Stimulated activated CD8-positive, alpha-beta memory T cell treated with anti-CD3 and anti-CD28 coated beads, Interleukin-7, amount 100 ng/mL, for 48 hours (primary cell): Measurements from ENCODE around the gene DLG2.
"Not testable (repeated sequence)": the region's sequence is repeated elsewhere in the genome, so short reads cannot be mapped to it uniquely, and the experiment has no call there.

Source experiments
- DNase-seq, 2 donors: peaks; one replicate each; pipeline ENCODE4 v3.0.0-alpha.2; 2020; ENCODE audit warnings: low read depth in 1 of 2; ENCODE audit errors: extremely low read depth in 1 of 2

The DLG2 gene

DNA sequence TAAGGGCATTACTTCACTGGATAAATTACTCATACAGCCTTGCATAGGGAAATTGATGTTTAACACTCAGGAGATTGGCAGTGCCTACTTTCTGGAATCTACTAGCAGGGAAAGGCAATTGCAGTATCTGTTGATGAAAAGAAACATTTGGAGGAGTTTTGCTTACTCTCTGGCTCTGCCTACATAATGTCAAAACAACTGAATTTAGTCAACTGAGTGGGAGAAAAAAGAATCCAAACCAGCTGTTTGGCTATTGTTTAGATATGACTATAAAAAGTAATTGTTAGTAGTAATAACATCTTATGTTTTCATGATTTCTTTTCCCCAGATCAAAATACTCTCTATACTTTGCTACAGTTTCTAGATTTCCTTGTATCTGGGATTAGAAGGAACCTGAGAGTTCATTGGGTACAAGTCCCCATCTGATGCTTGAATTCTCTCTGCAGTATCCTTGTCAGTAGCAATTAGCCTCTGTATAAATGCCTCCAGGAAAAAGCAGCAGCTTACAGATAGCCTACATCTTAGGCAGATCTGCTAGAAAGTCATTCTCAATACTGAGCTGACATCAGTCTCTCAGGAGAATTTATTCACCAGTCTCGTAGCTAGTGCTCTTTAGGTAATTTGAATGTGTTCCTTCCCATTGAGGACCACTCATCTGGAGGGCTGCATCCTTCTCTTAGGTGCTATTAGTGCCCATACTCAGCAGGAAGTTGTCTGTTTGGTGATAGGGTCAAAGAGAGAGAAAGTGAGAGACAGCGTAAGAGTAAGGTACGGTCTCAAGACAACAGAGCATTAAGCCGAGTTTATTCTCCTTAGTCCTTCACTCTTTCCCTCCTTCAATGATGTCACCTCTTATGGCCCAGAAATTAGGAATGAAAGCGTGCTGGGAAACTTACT lies 2155.1 kb downstream of the DLG2 start:
- DNase-seq, result no peak

DNA sequence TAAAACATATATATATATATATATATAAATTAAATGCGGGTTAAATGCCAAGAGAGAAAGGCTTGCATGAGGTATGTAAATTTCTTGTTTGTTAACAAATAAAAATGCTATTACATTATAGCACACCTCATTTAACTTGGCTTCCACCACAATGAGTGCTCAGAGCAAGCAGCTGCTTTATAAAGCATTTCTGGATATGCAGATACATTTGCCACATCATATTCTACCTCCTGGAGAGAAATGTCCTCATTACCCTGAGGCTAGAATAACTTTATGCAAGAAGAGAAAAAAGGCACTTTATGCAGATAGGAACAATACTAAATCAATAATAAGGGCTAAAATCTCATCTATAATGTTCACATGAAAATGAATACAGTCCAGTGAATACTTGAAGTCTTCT lies 2159.3 kb downstream of the DLG2 start:
- no peak for DNase-seq

DNA sequence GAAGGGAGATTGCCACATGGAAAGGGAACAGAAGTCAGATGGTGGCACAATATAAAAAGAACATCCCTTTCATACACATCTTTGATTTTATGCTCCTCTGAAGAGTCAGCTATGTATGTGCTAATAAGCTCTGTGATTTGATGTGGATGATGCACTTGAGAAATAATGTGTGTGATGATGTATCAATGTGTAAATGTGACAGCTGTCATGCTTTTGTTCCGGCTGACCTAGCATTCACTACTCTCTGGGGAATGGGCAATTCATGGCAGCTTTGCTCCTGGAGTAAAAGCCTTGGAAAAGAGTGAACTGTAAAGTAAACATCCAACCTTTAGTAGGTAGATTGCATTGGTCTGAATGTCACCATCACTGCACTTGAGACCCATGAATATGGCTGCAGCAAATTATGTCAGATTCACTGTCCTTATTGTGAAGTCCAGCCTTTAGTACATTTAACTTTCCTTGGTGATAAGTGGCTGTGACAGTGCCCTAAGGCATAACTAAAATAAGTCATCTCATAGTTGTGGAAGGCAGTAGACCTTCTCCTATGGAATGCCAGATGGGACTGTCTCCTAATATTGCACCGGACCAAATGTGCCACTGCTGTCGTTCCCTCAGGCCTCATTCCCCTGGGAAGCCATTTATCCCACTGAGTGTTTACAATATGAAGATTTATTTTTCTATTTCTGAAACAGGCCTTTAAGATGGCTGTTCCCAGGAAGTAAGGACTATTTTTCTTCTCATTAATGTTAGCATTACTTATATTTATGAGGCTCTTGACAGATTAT lies 2162.8 kb downstream of the DLG2 start:
- DNase-seq, result no peak

DNA sequence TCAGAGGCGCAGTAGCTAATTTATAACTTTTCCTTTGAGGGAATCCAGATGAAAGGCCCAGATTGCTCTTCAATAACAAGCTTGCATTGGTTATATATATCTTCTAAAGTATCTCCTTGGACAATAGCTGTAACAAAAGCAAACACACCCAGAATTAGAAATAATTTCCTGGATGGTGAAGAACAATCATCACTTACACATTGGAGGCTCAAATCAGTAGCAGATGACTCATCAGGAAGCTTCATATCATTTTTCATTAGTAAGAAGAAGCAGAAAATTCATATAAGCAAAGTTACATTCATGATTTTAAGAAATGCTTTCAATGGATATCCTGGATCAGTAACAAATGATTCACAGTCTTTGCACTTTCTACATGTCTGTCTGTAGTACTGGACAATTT lies 2167.3 kb downstream of the DLG2 start:
- no peak for DNase-seq

DNA sequence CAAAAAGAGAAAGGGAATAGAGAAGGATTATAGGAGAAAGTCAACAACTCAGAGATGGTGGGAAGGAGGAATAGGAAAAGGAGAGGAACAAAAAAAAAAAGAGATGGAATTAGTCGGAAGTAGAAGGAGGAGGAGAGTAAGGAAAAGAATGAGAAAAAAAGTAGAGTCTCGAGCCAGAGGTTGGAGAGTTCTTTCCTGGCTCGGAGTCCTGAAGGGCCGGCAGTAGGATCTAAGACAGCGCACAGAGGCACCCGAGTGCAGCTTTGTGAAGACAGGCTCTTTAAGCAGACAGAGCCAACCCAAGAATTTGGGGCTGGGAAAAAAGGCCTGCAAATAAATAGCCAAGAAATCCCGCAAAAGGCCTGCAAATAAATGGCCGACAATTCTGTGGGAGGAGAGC lies 2170.6 kb downstream of the DLG2 start:
- no peak for DNase-seq

DNA sequence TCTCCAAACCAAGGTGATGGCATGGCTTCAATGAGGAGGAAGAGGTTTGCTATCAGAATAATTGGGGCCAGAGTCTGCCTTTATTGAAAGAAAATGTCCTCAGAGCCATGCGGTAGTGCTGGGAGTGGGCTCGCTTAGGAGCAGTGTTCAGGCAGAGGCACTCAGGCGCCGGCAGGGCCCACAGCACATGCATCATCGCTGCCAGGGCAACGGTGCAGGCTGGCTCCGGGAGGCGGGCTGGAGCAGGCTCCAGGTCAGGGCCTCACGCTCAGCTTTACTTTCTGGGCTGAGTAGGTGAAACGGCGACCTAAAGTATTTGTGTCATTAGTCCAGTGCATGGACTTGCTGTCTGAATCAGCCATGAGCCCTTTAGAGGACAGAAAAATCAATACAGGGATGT lies 2171.1 kb downstream of the DLG2 start:
- DNase-seq, result no peak

DNA sequence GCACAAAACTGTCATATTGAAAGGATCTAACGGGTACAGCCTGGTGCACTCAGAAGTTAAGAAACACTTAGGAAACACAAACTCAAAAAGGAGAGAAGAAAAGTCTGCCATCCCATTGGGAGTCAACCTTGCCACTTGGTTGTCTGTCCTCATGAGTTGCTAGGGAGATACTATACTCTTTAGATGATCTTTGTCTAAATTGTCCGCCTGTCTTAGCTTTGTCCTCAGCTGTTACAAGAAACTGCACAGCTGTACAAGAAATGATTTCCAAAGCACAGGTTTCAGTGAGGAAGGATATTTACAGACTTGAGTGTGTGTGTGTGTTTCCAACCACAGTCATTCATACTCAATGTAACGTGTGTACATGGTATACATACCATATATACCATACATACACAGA lies 2171.8 kb downstream of the DLG2 start:
- no peak for DNase-seq

DNA sequence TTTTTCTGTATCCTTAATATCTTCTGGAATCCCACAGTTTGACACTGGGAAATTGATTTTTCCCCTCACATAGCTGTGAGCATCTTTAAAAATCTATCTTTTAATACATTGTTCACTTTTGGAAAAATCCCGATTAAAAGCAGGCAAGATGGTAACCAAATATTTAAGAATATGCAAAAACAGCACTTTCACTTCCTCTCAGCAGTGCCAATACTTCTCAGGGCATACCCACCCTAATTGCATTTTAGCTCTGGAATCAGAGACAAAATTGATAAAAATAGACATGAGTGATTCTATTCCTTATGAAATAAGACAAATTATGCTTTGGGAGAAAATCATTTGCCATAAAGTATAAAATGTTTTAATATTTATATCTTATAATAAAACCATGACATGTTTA lies 2172.5 kb downstream of the DLG2 start:
- no peak for DNase-seq

DNA sequence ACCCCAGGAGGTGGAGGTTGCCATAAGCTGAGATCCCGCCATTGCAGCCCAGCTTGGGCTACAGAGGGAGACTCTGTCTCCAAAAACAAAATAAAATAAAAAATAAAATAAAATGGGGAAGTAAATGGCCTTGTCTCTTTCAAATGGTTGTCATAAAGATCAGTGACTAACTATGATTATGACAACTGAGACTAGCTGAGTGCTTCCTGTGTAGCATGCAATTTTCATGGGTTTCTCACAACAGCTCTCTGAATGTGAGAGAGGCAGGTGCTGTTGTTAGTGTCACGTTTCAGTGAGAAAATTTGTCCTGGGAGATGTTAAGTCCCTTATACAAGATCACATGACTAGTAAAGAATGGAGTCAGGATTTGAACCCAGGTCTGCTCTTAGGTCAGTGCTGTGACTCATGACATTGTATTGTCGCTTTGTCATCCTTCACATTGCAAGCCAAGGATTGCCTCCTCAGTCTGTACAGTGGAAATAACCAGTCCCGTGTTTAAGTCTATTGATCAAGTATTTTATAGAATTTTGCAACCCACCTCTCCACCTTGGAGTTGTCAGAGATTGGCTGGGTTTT lies 2177.7 kb downstream of the DLG2 start:
- no peak for DNase-seq

DNA sequence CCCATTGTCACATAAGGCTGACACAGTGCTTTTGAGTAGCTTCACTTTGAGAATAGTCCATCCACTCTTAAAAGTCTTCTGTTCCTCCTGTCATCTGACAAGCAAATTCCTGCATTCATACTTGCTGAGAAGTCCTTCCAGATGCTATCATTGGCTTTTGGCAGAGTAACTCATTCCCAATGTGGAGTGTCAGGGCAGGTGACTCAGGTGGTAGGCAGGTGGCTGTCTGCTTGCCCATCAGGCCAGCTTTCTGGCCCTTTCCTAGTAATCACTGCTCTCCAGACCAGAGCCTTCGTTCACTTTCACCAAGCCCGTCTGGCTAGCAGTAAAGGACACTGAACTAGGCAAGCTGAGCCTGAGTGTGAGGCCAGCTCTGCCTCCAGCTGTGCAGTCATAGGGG lies 2178.5 kb downstream of the DLG2 start:
- no peak for DNase-seq

DNA sequence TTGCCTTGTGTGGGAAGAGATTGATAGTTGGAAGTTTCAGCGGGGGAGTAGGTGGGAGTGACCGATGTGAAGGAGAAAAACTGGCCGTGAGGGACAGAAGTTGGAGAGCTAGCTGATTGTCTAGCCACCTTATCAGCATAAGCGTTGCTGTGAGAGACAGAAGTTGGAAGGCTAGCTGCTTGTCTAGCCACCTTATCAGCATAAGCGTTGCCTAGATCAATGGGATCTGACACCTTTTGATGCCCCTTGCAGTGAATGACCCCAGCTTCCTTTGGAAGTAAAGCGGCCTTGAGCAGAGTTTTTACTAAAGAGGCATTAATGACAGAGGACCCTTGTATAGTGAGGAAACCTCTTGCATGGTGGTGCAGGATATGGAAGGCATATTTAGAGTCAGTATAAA lies 2183.3 kb downstream of the DLG2 start:
- DNase-seq, result not testable (repeated sequence)

DNA sequence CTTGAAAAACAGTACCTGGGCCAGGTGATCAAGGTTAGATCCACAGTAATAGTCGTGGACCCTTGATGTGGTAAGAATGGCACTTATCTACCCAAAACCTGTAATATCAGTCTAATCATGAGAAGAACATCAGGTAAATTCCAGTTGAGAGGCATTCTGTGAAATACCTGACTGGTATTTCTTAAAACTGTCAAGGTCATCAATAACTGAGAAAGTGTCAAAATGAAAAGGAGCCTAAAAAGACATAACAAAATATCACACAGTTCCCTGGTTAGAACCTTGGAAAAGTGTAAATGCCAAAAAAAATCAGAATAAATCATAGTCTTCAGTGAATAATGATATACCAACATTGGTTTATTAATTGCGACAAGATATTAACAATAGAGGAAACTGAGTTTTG lies 2185.5 kb downstream of the DLG2 start:
- no peak for DNase-seq

DNA sequence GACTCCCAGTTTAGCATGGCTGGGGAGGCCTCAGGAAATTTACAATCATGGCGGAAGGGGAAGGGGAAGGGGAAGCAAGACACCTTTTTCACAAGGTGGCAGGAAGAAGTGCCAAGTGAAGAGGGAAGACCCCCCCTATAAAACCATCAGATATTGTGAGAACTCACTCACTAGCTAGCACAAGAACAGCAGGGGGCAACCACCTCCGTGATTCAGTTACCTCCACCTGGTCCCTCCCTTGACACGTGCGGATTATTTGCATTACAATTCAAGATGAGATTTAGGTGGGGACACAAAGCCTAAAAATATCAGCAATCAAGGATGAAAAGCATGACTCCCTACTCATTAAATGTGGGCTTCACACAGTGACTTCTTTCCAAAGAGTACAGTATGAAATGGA lies 2186.0 kb downstream of the DLG2 start:
- no peak for DNase-seq

DNA sequence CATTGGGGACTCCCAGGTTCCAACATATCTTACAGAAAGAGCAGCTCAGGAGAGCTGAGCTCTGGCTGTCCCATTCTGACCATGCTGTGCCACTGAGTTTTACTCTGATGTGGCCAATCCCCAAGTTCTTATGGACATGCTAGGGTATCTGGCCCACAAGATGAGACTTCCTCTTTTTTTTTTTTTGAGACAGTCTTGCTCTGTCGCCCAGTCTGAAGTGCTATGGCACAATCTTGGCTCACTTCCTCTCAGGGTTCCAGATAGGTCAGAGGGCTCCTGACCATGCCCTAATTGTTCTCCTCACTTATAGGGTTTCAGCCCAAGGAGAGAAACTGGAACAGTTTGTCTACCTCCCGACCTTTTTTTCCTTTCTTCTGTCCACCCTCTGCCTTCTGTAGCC lies 2188.7 kb downstream of the DLG2 start:
- no peak for DNase-seq

DNA sequence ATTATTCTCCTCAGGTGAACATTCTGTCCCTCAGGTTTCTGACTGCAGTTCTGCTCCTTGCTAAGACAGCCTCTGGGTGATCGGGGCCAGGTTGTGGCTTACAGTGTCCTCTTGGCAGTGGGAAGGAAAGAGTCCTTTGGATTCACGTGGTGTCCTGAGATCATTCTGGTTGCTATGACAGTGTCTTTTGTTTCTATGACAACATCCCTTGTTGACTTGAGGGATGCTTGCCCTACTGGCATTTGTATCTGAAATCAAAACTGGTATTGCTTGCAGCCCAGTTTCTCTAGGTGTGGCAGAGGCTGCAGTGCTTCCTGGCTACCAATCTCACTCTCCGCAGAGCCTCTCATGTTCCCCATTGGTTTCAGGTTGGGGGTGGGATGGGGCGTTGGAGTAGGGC lies 2189.2 kb downstream of the DLG2 start:
- DNase-seq, result no peak

DNA sequence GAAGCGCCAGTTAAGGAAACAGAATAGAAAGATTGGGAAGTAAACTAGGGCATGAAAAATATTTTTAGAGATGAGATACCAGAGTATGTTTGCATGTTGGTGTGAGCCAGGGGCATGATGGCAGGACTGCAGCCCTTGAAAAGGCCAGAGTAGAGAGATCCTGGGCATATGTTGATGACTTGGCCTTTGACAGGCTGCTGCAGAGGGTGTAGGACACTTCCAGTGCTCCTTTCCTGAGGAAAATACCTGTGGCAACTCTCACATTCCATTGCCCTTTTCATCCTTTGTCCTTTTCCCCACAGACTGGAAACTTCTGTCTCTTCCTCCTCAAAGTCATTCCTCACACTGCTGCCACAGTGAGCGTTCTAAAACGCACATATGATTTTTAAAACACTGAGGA lies 2190.3 kb downstream of the DLG2 start:
- no peak for DNase-seq

DNA sequence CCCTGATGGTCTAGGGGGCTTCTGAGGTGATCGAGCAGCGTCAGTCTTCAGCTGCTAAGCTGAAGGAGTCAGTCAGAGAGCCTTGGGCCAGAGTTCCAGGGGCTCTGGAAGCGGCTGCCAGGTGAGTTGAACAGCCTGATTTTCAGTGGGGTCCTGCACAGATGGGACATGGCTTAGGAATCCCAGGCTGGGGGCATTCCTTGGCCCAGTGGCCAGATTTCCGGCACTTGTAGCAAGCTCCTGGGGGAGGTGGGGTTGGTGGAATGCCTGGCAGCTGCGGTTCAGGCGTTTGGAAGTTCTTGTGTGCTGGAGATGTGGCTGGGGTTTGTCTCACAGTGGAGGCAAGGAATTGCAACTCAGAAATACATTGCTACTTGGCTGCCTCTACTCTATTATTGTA lies 2192.3 kb downstream of the DLG2 start:
- DNase-seq, result not testable (repeated sequence)

DNA sequence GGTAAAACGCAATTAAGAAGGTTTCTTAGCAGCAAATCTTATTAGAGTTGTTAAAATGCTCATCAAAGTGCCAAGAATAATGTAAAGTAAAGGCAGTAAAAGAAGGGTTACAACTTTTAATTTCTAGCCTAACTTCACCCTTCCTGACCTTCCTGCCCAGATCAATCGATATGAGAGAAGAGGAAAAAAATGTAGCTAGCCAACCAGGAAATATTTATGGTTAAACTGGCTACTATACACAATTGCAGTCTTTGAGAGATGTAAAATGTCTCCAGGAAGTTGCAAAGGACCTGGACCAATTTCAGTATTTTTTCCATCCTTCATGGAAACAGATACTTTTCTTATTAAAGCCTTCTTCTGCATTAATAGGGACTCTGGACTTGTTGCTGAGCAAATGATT lies 2199.2 kb downstream of the DLG2 start:
- no peak for DNase-seq

DNA sequence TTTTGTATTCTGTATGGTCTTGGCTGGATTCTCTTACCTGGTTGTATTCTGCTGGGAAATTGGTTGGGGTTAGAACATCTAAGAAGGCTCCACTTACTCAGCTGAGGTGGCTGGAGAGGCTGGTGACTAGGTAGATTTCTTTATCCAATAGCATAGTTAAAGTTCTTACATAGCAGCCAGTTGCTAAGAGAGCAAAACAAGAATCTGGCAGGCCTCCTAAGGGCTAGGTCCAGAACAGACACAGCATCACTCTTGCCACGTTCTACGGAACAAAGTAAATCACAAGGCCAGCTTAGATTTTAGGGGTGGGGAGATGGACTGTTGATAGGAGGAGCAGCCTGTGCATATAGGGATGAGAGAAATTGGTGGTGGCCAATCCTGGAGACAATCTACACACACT lies 2199.6 kb downstream of the DLG2 start:
- DNase-seq, result no peak

DNA sequence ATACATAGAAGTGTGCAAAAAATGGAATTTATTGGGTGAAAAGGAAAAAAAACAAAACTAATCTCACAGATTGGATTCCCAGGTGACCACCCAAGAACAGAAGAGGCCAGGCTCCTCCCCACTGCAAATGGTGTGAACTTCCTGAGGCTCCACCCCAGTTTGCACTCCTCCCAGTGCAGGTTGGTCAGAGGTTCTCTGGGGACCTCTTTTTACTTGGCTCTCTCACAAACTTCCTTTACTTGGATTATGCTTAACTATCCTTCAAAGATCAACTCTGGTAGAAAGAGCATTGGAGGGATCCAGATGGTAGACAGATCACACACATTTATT lies 2202.0 kb downstream of the DLG2 start:
- no peak for DNase-seq

DNA sequence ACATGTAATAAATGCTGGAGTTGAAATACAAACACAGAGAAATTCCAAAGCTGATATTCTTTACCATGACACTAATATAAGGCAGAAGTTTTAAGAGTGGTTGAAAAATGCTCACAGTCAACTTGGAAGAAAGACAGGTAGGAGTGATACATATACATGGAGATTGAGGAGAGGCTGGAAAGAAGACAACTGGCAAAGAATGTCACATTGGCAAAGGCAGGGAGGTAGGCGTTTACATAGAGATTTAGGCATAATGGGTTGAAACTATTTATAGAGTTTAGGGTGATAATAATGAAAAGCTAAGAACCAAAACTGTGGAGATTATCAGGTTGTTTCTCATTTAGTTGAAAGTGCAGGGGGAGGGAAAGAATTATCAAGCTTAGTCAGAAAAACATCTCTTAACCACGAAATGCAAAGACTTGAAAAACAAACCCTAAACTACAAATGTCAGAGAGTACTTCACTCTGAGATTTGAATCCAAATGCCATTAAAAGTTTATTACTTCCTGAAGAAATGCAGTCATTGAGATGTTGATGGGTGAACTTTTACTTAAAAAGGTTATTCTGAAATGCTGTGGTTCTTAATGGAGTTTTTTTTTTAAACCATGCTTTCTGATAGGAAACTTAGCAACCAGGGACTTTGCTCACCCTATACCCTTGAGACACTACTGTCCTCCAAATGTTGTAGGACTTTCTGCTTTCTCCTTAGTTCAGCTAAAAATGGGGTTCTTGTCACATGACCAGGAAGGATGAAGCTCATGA lies 2202.6 kb downstream of the DLG2 start:
- DNase-seq, result no peak
